ES-I3 (cell line): Measurements from ENCODE around the gene APBA2.

ENCODE experiments used
- H3K36me3 ChIP-seq: 2 replicates; pipeline ENCODE4 v1.6.1; 2013; ENCODE audit warnings: mild to moderate bottlenecking, low read length, control low read depth, moderate library complexity; ENCODE audit not compliant: insufficient read depth
- H3K4me1 ChIP-seq: 2 replicates; pipeline ENCODE4 v1.6.1; 2013; ENCODE audit warnings: mild to moderate bottlenecking, control low read depth, low read length; ENCODE audit not compliant: insufficient read depth
- H3K9ac ChIP-seq: 2 replicates; pipeline ENCODE4 v1.6.1; 2013; ENCODE audit warnings: low read depth, mild to moderate bottlenecking, low read length, moderate library complexity
- H3K9me3 ChIP-seq: 2 replicates; pipeline ENCODE4 v1.6.1; 2013; ENCODE audit warnings: mild to moderate bottlenecking, low read length, moderate library complexity; ENCODE audit not compliant: control insufficient read depth, insufficient read depth

The APBA2 gene

DNA sequence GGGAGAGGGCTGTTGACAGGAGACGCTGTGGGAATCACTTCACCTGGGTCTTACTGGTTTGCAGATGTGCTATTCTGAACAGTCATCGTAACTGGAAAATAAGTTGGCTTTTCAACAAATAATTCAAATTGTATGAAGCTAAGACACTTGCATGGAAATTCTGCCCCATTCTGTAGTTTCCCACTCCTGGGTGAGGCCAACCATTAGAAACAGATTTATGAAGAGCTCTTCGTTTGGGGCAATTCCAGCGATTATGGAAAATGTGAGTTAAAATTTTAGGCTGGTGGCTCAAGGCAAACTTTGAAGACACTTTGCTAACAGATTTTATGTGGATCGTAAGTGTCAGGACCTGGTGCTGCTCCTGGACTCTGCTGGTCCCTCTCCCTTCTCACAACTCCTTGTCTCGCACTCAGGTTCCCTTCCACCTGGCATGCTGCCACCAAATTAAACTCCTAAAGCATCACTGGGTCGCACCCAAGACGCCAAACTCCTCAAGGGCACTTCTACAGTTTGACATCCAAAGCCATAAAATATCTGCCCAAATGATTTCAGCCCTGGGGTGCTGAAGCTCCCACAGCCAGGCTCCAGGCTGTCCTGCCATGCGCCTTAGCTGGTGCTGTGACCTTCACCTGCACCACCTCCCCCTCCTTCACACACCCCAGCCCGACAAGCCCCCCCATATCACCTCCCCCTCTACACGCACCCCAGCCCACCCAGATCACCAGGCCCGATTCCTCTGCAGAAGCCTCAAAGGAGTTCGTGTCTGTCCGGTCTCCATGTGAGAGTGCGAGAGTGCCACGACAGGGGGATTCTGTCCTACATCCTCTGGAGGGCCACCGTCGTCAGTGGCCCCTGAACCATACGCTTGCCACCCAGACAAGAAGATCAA lies 245.4 kb downstream of the APBA2 start:
- H3K9ac ChIP-seq: no peak overlapping the region
- no peaks in the 10 kb centered on the region for H3K9me3 ChIP-seq
- H3K4me1 ChIP-seq: peaks cover 6% of the 10 kb centered on the region
- H3K36me3 ChIP-seq: no peaks in the 10 kb centered on the region

DNA sequence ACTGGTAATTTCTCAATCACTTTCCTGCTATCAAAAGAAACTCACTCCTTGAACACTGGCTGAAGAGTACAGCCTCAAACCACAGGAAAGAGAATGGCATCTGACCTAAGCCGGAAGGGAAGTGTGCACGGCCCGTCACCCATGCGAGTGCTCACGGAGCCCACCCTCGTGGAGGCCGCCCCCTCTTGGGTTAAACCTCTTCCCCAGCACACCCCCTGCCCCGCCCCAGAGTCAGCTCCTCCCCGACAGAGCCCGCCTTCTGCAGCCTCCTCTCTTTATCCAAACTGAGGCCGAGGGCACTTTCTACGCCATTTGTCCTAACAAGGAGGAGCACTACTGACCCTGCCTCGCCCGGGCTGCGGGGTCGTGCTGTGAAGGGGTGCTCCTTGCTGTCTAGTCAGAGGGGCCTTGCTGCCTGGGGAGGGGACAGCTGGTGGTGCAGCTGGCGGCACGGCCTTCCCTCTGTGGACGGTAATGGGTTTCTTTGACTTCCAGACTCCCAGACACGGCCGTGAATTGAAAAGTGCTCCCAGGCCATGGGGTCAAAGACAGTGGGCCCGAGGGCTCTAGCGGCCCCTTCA lies 246.2 kb downstream of the APBA2 start:
- H3K4me1 ChIP-seq: peaks cover 6% of the 10 kb centered on the region
- no peak overlapping the region for H3K9ac ChIP-seq
- H3K36me3 ChIP-seq: no peaks in the 10 kb centered on the region
- H3K9me3 ChIP-seq: no peaks in the 10 kb centered on the region

DNA sequence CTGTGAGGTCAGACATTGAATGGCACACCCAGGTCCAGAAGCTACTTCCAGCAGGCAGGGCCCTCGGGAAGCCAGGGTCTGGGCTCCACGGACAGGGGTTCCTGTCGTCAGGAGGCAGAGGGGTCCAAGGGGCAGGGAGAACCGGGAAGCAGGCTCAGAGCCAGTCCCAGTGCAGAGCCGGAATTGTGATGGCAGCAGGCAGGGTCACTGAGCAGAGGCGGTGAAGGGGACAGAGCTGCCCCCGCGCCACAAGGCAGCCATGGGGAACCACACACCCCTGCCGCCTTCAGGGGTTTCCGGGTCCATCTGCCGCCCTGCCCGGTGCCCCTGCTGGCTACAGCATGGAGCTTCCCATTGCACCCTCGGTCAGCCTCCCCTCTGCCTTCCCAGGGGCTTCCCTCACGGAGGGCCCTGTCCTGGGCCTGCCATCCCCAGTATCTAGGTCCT lies 247.0 kb downstream of the APBA2 start:
- H3K36me3 ChIP-seq: no peaks in the 10 kb centered on the region
- H3K4me1 ChIP-seq: peaks cover under 1% of the 10 kb centered on the region; the same call in 1 of the 2 replicates
- H3K9me3 ChIP-seq: no peaks in the 10 kb centered on the region
- no peak overlapping the region for H3K9ac ChIP-seq

DNA sequence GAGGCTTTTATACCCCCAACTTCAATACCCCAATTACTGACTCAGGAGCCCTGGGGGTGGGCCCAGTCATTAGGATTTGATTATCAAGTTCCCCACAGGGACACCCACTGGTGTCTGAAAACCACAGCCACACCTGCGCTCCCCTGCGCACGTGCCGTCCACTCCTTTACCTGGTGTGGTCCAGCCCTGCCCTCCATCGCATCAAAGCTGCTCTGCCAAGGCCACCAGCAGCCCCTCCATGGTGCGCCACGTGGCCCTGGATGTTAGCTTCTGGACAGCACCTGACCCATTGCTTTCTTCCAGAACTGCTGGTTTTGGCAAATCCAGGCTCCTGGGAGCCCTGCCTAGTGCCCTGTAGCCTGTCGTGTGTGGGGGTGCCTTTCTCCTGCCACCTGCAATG lies 247.5 kb downstream of the APBA2 start:
- no peaks in the 10 kb centered on the region for H3K36me3 ChIP-seq
- no peak overlapping the region for H3K9ac ChIP-seq
- H3K4me1 ChIP-seq: no peaks in the 10 kb centered on the region
- no peaks in the 10 kb centered on the region for H3K9me3 ChIP-seq

DNA sequence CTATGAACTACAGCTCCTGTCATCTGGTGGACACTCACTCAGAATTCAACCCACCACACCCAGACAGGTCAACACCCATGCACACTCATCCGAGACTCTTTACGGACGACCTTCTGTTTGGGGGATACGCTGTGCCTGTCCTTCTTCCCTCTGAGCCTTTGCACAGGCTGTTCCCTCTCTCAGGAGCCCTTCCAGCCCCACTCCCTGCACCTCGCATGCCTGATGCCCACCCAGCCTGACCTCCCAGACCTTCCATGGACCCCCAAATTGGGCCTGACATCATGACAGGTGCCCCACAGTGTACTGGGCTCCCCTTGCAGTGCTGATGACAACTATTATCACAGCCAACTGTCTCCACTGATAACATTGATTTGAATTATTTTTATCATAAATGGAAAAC lies 248.0 kb downstream of the APBA2 start:
- Histone ChIP-seq H3K4me1 (no peaks in the 10 kb centered on the region), H3K36me3 (no peaks in the 10 kb centered on the region), H3K9ac (no peak overlapping the region), H3K9me3 (no peaks in the 10 kb centered on the region)

DNA sequence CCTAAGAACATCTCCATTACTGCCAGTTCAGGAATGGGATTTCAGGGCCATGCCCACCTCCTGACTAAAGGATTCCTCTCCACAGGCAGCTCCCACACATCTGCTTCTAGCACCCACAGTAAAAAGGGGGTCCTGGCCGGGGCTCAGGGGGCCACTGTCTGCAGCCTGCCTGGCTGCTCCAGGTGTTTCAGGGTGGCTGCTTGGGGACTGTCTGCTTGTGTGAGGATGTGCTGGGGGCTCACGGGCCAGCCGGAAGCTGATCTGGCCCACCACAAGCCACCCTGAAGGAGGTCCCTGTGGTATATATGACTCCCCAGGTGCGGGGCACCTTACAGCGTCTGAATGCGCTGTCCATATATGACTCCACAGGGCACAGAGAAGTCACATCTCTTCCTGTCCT lies 248.5 kb downstream of the APBA2 start:
- H3K36me3 ChIP-seq: no peaks in the 10 kb centered on the region
- H3K9me3 ChIP-seq: no peaks in the 10 kb centered on the region
- no peak overlapping the region for H3K9ac ChIP-seq
- H3K4me1 ChIP-seq: no peaks in the 10 kb centered on the region

DNA sequence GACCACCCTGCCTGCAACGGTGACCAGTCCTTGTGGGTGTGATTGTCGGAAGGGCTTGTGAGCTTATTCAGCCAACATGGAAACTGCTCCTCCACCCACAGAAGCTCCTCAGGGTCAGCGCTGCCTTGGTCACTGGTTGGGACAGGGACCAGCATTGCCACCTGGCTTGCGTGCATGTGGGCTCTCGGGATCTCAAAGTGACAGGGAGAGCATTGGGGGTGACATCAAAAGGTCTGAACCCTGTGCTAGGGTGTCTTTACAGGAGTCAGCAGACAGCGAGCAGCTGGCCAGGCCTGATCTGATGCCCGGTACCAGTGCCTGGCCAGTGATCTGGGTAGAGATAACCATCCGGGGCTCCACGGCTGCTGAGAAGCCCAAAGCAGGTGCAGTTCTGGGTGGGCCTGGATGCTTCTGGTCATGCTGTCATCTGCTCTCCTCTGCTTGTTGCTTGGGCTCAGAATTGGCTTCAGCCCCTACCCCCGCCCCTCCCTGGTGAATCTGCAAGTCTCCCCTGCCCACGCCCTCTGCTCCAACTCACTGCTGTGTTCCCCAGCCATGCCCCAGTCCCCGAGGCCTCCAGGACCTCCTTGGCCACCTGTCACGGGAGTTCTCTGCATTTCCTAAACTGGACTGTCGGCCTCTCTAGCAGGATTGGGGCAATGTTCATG lies 249.0 kb downstream of the APBA2 start:
- H3K9me3 ChIP-seq: no peaks in the 10 kb centered on the region
- H3K4me1 ChIP-seq: no peaks in the 10 kb centered on the region
- no peaks in the 10 kb centered on the region for H3K36me3 ChIP-seq
- H3K9ac ChIP-seq: no peak overlapping the region

DNA sequence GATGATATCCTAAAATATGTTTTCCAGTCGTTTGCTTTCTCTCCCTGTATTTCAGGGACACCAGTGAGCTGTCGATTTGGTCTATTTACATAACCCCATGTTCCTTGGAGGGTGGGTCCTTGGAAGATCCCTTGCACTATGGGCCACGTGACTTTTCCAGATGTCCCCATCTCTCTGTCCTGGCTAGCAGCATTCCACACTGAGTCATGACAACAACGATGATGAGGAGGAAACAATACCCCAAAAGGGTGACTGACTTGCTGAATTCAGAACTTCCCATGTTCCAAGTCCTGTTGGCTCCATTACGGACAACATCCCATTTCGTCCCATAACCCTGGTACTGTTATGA lies 249.5 kb downstream of the APBA2 start:
- no peaks in the 10 kb centered on the region for H3K9me3 ChIP-seq
- no peak overlapping the region for H3K9ac ChIP-seq
- no peaks in the 10 kb centered on the region for H3K36me3 ChIP-seq
- peaks cover 3% of the 10 kb centered on the region for H3K4me1 ChIP-seq

DNA sequence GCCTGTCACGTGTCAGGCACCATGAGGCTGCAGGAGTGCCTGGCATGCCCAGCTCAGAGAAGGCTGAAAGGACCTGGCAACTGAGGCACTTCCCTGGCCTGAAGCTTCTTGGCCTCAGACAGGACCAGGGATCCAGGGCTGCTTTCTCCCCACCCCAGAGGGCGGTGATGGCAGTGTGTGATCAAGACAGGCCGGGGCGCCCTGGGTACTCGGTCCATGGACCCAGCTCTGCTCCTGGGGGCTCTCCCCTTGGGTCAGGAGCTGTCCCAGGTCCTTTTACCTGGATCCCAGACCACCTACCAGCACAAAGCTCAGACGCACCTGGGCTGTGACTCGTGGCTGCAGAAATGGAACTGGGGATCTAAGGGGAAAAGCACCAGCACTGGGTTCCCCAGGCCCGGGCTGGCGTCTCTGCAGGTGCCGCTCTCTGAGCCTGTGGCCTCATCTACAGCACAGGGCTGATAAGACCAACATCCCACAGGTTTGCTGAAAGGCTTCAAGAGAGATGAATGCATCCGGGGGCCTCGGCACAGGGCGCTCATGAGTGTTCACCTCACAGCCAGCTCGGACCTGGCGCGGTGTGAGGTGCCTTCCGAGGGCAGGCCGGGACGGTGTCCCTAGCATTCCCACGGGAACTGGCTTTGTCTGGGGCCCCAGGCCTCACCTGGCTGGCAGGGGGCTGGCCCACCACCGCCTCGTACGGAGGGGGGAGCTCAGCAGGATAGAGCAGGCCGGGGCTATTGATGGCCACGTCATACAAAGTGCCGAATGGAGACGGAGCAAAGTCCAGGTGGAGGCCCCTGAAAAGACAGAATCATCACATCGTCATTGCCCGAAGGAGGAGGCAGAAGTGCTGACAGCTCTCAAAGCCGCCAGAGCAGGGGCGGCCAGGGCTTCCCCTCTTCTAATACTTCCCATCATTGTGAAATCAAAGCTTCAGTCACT lies 250.2 kb downstream of the APBA2 start:
- Histone ChIP-seq H3K36me3 (no peaks in the 10 kb centered on the region), H3K4me1 (peaks cover 8% of the 10 kb centered on the region), H3K9me3 (no peaks in the 10 kb centered on the region), H3K9ac (no peak overlapping the region)

DNA sequence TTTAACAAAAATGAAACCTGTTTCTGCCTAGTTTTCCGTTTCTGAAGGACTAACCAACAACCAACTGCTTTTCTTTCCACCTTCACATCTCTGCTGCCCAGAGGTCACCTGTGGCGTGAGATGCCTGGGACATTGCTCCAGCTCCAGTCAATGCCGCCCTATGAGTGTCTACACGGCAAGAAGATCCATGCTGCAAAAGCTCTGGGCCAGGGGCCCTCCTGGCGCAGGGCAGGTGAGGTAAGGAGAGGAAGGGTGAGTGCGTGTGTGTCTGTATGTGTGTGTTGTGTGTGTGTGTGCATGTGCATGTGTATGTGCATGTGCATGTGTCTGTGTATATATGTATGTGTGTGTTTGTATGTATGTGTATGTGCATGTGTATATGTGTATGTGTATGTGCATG lies 252.5 kb downstream of the APBA2 start:
- Histone ChIP-seq H3K9ac (no peak overlapping the region), H3K4me1 (peaks cover 13% of the 10 kb centered on the region), H3K9me3 (no peaks in the 10 kb centered on the region), H3K36me3 (no peaks in the 10 kb centered on the region)

DNA sequence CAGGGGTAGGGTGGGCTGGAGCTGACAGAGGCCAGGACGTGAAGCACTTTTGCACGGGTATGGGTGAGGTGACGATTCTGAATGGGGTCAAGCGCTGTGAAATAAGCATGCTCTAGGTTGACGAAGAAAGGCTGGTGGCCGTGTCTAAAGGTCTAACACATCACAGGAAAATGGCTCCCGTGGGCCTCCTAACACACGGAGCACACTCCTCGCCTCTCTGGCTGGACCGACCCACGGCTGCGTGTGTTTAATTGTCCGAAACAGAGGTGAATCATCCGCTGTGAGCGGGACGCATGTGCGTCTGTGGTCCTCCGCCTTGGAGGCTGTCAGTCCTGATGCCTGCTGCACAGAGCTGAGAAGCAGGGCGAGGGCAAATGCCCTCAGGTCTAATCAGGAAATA lies 253.3 kb downstream of the APBA2 start:
- Histone ChIP-seq H3K36me3 (no peaks in the 10 kb centered on the region), H3K9me3 (no peaks in the 10 kb centered on the region), H3K4me1 (peaks cover 13% of the 10 kb centered on the region), H3K9ac (no peak overlapping the region)

DNA sequence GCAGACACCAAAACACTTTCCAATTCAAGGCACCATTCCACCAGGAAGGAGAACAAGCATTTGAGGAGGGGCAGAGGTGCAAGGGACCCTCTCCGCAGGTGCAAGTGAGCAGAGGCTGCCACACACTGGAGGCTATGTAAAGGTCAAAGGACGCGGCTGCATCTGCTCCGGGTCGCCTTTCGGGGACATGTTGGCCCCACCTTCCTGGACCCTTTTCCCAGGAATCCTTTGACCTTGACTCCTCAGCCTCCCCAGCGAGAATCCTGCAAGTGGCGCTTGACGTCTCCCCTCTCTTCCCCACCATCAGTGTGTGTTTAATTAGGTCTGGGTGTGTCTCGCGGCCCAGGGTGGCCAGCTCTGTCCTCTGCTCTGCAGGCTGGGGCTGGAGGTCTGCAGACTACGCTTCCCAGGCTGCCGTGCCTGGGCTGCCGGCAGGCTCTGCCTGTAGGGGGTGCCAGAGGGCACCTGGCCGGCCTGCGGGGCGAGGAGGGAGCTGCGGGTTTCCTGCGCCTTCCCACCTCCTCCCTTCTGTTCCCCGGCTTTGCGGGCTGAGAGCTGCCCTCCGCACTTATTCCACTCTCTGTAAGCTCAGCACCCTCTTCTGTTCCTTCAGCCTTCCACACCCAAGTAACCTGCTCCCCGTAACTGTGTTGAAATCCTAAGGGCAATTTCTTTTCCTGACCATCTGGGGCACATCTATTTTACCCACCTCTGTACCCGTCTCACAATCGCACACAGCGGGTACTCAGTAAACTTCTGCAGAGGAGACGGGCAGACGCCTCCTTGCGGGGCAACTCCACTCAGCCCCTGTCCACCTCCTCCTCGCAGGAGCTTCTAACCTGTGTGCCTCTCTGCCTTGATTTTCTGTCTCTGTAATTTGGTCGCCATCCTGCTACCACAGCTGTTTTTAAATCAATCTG lies 254.0 kb downstream of the APBA2 start:
- Histone ChIP-seq H3K9me3 (no peaks in the 10 kb centered on the region), H3K36me3 (no peaks in the 10 kb centered on the region), H3K4me1 (peaks cover 13% of the 10 kb centered on the region), H3K9ac (peak overlapping the region; percentile 54)
